ENCODE data around the gene FXYD3. TPM values are rescaled to one million over a fixed set of nuclear protein-coding genes. Genes with fewer than 3 reads are reported as not detected.

The FXYD3 gene
- total and polyA plus RNA-seq, 2 experiments from 2014 or later = 0.81 TPM; not detected in 1

DNA sequence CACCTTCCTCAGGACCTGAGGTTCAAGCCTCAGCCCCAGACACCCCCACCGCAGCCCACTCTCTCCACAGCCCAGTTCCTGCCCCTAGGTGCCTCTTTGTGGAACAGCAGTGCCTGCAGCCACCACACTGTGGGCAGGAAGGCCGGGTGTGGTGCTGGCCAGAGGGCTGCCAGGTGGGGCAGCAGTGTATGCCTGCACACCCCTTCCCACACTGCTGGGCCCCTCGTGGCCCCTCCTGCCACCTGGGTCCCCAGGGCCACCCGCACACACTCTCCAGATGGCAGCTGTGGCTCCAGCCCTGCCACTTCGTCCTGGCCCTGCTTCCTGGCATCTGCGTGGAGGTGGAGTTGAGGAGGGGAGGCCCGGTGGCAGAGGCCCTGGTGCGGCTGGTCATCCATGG, 39.0 kb upstream of the FXYD3 start:
- no peaks in the 10 kb centered on the region for H4K20me1 ChIP-seq (replicated peaks; ENCODE audit: insufficient read depth)
- H3F3A ChIP-seq (replicated peaks; ENCODE audit: low read depth) = no peaks in the 10 kb centered on the region
- no peaks in the 10 kb centered on the region for H3K9me2 ChIP-seq (ENCODE audit: insufficient read depth)
- no peak overlapping the region for H3K4me3 ChIP-seq
- Mint-ChIP-seq H3K27me3 (ENCODE audit: insufficient read depth, low read depth, poor library complexity) (peaks cover 24% of the 10 kb centered on the region), H3K27ac (no peak overlapping the region), H3K4me1 (no peaks in the 10 kb centered on the region), H3K4me3 (no peak overlapping the region), H3K9me3 (no peaks in the 10 kb centered on the region; the same call in 2 of the 3 replicates), H3K36me3 (ENCODE audit: low read depth) (no peaks in the 10 kb centered on the region; the same call in 2 of the 3 replicates)
- DNase-seq (ENCODE audit: low spot score) = no peak
- H3K4me1 ChIP-seq (ENCODE audit: insufficient read depth) = no peaks in the 10 kb centered on the region
- no peaks in the 10 kb centered on the region for H3K79me2 ChIP-seq (replicated peaks; ENCODE audit: insufficient read depth)
- H3K27me3 ChIP-seq (ENCODE audit: insufficient read depth) = no peaks in the 10 kb centered on the region
- no peak overlapping the region for H3K4me2 ChIP-seq
- no peak overlapping the region for H2AFZ ChIP-seq
- H3K27ac ChIP-seq (ENCODE audit: low read depth) = no peak overlapping the region
- TF ChIP-seq EZH2 (IDR thresholded peaks at IDR 0.05; ENCODE audit: low read depth, unreplicated experiment) (no peak), ZNF114 (CRISPR knock-in tag; IDR thresholded peaks at IDR 0.05) (no peak), CREB1 (CRISPR knock-in tag; IDR thresholded peaks at IDR 0.05; ENCODE audit: low read depth) (no peak), POLR2AphosphoS5 (IDR thresholded peaks at IDR 0.05; ENCODE audit: low read depth) (no peak), NANOG (IDR thresholded peaks at IDR 0.05; ENCODE audit: borderline replicate concordance) (no peak), EZH2phosphoT487 (IDR thresholded peaks at IDR 0.05; ENCODE audit: unreplicated experiment) (no peak), ZNF331 (CRISPR knock-in tag; IDR thresholded peaks at IDR 0.05; ENCODE audit: low read depth) (no peak), STAT1 (IDR thresholded peaks at IDR 0.05; ENCODE audit: unreplicated experiment) (no peak), JUNB (IDR thresholded peaks at IDR 0.05; ENCODE audit: unreplicated experiment) (no peak)
- TF ChIP-seq, protein P1, sequence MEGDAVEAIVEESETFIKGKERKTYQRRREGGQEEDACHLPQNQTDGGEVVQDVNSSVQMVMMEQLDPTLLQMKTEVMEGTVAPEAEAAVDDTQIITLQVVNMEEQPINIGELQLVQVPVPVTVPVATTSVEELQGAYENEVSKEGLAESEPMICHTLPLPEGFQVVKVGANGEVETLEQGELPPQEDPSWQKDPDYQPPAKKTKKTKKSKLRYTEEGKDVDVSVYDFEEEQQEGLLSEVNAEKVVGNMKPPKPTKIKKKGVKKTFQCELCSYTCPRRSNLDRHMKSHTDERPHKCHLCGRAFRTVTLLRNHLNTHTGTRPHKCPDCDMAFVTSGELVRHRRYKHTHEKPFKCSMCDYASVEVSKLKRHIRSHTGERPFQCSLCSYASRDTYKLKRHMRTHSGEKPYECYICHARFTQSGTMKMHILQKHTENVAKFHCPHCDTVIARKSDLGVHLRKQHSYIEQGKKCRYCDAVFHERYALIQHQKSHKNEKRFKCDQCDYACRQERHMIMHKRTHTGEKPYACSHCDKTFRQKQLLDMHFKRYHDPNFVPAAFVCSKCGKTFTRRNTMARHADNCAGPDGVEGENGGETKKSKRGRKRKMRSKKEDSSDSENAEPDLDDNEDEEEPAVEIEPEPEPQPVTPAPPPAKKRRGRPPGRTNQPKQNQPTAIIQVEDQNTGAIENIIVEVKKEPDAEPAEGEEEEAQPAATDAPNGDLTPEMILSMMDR (conservative IDR thresholded peaks at IDR 0.05; ENCODE audit: low read depth in 2 of 2) = no peak
- TF ChIP-seq, protein P2, sequence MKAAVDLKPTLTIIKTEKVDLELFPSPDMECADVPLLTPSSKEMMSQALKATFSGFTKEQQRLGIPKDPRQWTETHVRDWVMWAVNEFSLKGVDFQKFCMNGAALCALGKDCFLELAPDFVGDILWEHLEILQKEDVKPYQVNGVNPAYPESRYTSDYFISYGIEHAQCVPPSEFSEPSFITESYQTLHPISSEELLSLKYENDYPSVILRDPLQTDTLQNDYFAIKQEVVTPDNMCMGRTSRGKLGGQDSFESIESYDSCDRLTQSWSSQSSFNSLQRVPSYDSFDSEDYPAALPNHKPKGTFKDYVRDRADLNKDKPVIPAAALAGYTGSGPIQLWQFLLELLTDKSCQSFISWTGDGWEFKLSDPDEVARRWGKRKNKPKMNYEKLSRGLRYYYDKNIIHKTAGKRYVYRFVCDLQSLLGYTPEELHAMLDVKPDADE (IDR thresholded peaks at IDR 0.05) = no peak
- TF ChIP-seq, protein P3, sequence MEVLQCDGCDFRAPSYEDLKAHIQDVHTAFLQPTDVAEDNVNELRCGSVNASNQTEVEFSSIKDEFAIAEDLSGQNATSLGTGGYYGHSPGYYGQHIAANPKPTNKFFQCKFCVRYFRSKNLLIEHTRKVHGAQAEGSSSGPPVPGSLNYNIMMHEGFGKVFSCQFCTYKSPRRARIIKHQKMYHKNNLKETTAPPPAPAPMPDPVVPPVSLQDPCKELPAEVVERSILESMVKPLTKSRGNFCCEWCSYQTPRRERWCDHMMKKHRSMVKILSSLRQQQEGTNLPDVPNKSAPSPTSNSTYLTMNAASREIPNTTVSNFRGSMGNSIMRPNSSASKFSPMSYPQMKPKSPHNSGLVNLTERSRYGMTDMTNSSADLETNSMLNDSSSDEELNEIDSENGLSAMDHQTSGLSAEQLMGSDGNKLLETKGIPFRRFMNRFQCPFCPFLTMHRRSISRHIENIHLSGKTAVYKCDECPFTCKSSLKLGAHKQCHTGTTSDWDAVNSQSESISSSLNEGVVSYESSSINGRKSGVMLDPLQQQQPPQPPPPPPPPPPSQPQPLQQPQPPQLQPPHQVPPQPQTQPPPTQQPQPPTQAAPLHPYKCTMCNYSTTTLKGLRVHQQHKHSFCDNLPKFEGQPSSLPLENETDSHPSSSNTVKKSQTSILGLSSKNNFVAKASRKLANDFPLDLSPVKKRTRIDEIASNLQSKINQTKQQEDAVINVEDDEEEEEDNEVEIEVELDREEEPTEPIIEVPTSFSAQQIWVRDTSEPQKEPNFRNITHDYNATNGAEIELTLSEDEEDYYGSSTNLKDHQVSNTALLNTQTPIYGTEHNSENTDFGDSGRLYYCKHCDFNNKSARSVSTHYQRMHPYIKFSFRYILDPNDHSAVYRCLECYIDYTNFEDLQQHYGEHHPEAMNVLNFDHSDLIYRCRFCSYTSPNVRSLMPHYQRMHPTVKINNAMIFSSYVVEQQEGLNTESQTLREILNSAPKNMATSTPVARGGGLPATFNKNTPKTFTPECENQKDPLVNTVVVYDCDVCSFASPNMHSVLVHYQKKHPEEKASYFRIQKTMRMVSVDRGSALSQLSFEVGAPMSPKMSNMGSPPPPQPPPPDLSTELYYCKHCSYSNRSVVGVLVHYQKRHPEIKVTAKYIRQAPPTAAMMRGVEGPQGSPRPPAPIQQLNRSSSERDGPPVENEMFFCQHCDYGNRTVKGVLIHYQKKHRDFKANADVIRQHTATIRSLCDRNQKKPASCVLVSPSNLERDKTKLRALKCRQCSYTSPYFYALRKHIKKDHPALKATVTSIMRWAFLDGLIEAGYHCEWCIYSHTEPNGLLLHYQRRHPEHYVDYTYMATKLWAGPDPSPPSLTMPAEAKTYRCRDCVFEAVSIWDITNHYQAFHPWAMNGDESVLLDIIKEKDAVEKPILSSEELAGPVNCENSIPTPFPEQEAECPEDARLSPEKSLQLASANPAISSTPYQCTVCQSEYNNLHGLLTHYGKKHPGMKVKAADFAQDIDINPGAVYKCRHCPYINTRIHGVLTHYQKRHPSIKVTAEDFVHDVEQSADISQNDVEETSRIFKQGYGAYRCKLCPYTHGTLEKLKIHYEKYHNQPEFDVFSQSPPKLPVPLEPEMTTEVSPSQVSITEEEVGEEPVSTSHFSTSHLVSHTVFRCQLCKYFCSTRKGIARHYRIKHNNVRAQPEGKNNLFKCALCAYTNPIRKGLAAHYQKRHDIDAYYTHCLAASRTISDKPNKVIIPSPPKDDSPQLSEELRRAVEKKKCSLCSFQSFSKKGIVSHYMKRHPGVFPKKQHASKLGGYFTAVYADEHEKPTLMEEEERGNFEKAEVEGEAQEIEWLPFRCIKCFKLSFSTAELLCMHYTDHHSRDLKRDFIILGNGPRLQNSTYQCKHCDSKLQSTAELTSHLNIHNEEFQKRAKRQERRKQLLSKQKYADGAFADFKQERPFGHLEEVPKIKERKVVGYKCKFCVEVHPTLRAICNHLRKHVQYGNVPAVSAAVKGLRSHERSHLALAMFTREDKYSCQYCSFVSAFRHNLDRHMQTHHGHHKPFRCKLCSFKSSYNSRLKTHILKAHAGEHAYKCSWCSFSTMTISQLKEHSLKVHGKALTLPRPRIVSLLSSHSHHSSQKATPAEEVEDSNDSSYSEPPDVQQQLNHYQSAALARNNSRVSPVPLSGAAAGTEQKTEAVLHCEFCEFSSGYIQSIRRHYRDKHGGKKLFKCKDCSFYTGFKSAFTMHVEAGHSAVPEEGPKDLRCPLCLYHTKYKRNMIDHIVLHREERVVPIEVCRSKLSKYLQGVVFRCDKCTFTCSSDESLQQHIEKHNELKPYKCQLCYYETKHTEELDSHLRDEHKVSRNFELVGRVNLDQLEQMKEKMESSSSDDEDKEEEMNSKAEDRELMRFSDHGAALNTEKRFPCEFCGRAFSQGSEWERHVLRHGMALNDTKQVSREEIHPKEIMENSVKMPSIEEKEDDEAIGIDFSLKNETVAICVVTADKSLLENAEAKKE (CRISPR knock-in tag; IDR thresholded peaks at IDR 0.05) = no peak
- TF ChIP-seq, protein P4, sequence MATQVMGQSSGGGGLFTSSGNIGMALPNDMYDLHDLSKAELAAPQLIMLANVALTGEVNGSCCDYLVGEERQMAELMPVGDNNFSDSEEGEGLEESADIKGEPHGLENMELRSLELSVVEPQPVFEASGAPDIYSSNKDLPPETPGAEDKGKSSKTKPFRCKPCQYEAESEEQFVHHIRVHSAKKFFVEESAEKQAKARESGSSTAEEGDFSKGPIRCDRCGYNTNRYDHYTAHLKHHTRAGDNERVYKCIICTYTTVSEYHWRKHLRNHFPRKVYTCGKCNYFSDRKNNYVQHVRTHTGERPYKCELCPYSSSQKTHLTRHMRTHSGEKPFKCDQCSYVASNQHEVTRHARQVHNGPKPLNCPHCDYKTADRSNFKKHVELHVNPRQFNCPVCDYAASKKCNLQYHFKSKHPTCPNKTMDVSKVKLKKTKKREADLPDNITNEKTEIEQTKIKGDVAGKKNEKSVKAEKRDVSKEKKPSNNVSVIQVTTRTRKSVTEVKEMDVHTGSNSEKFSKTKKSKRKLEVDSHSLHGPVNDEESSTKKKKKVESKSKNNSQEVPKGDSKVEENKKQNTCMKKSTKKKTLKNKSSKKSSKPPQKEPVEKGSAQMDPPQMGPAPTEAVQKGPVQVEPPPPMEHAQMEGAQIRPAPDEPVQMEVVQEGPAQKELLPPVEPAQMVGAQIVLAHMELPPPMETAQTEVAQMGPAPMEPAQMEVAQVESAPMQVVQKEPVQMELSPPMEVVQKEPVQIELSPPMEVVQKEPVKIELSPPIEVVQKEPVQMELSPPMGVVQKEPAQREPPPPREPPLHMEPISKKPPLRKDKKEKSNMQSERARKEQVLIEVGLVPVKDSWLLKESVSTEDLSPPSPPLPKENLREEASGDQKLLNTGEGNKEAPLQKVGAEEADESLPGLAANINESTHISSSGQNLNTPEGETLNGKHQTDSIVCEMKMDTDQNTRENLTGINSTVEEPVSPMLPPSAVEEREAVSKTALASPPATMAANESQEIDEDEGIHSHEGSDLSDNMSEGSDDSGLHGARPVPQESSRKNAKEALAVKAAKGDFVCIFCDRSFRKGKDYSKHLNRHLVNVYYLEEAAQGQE (IDR thresholded peaks at IDR 0.05; ENCODE audit: unreplicated experiment) = no peak
- ATAC-seq = no peak
- no peaks in the 10 kb centered on the region for H3K36me3 ChIP-seq (ENCODE audit: insufficient read depth)

Data from GM23338 (cell line).